ENCODE results near the gene SOX14.

SOX14 gene

GRCh38 chr3:137792626-137793271, 28.6 kb downstream of the SOX14 start:
- no peaks in the 10 kb centered on the region; the same call in 1 of the 2 replicates for H3K27me3 ChIP-seq (ENCODE audit: insufficient read depth, low read length)
- no peaks in the 10 kb centered on the region for H3K9me3 ChIP-seq (ENCODE audit: low read length)
- no peaks in the 10 kb centered on the region for H3K36me3 ChIP-seq (ENCODE audit: insufficient read depth, low read length)
- no peaks in the 10 kb centered on the region for H3K9me2 ChIP-seq (ENCODE audit: low read depth, low read length)
- no peak overlapping the region for H3K4me2 ChIP-seq (ENCODE audit: low read length)
- no peak overlapping the region for H3K9ac ChIP-seq (ENCODE audit: low read length)
- H3K27ac ChIP-seq (ENCODE audit: low read depth, low read length, poor library complexity, severe bottlenecking), result no peak overlapping the region
- no peak overlapping the region for H3K4me3 ChIP-seq (ENCODE audit: low read depth, low read length, poor library complexity, severe bottlenecking)
- H3F3A ChIP-seq (ENCODE audit: insufficient read depth, low read length), result no peaks in the 10 kb centered on the region
- H2AFZ ChIP-seq (ENCODE audit: low read length), result no peak overlapping the region
- H3K79me2 ChIP-seq (ENCODE audit: insufficient read depth, low read length), result no peaks in the 10 kb centered on the region
- H3K4me1 ChIP-seq (ENCODE audit: insufficient read depth, low read length, severe bottlenecking), result no peaks in the 10 kb centered on the region
- no peaks in the 10 kb centered on the region for H4K20me1 ChIP-seq (ENCODE audit: insufficient read depth, low read length)
- TF ChIP-seq CTCF (IDR thresholded peaks at IDR 0.05; ENCODE audit: low read length) (peak; percentile 78), EZH2 (IDR thresholded peaks at IDR 0.05; ENCODE audit: borderline replicate concordance, low read length) (no peak)

GRCh38 chr3:137796993-137797392, 32.9 kb downstream of the SOX14 start:
- Histone ChIP-seq H3K36me3 (ENCODE audit: insufficient read depth, low read length) (no peaks in the 10 kb centered on the region), H3K9ac (ENCODE audit: low read length) (no peak overlapping the region), H2AFZ (ENCODE audit: low read length) (no peak overlapping the region), H3K9me3 (ENCODE audit: low read length) (no peaks in the 10 kb centered on the region), H3K27me3 (ENCODE audit: insufficient read depth, low read length) (no peaks in the 10 kb centered on the region), H3K4me3 (ENCODE audit: low read depth, low read length, poor library complexity, severe bottlenecking) (no peak overlapping the region), H3K4me2 (ENCODE audit: low read length) (no peak overlapping the region), H3F3A (ENCODE audit: insufficient read depth, low read length) (no peaks in the 10 kb centered on the region), H3K79me2 (ENCODE audit: insufficient read depth, low read length) (no peaks in the 10 kb centered on the region), H4K20me1 (ENCODE audit: insufficient read depth, low read length) (no peaks in the 10 kb centered on the region), H3K9me2 (ENCODE audit: low read depth, low read length) (no peaks in the 10 kb centered on the region), H3K27ac (ENCODE audit: low read depth, low read length, poor library complexity, severe bottlenecking) (no peak overlapping the region), H3K4me1 (ENCODE audit: insufficient read depth, low read length, severe bottlenecking) (no peaks in the 10 kb centered on the region)
- TF ChIP-seq EZH2 (IDR thresholded peaks at IDR 0.05; ENCODE audit: borderline replicate concordance, low read length) (no peak), CTCF (IDR thresholded peaks at IDR 0.05; ENCODE audit: low read length) (no peak)

- TF ChIP-seq CTCF (IDR thresholded peaks at IDR 0.05; ENCODE audit: low read length) (no peak), EZH2 (IDR thresholded peaks at IDR 0.05; ENCODE audit: borderline replicate concordance, low read length) (no peak)
- no peaks in the 10 kb centered on the region for H3K9me2 ChIP-seq (ENCODE audit: low read depth, low read length)
Observed at GRCh38 chr3:137803215-137803614, 39.1 kb downstream of the SOX14 start.

More at GRCh38 chr3:137803215-137803614, 39.1 kb downstream of the SOX14 start:
- Histone ChIP-seq H3K4me2 (ENCODE audit: low read length) (no peak overlapping the region), H2AFZ (ENCODE audit: low read length) (no peak overlapping the region), H3K9me3 (ENCODE audit: low read length) (no peaks in the 10 kb centered on the region), H3K9ac (ENCODE audit: low read length) (no peak overlapping the region), H3F3A (ENCODE audit: insufficient read depth, low read length) (no peaks in the 10 kb centered on the region), H3K27me3 (ENCODE audit: insufficient read depth, low read length) (no peaks in the 10 kb centered on the region), H3K4me1 (ENCODE audit: insufficient read depth, low read length, severe bottlenecking) (no peaks in the 10 kb centered on the region), H4K20me1 (ENCODE audit: insufficient read depth, low read length) (no peaks in the 10 kb centered on the region), H3K4me3 (ENCODE audit: low read depth, low read length, poor library complexity, severe bottlenecking) (no peak overlapping the region), H3K79me2 (ENCODE audit: insufficient read depth, low read length) (no peaks in the 10 kb centered on the region), H3K27ac (ENCODE audit: low read depth, low read length, poor library complexity, severe bottlenecking) (no peak overlapping the region), H3K36me3 (ENCODE audit: insufficient read depth, low read length) (no peaks in the 10 kb centered on the region)

Measured in OCI-LY1 (cell line).